ENCODE measurements around the gene NRIP1.

The NRIP1 gene

DNA sequence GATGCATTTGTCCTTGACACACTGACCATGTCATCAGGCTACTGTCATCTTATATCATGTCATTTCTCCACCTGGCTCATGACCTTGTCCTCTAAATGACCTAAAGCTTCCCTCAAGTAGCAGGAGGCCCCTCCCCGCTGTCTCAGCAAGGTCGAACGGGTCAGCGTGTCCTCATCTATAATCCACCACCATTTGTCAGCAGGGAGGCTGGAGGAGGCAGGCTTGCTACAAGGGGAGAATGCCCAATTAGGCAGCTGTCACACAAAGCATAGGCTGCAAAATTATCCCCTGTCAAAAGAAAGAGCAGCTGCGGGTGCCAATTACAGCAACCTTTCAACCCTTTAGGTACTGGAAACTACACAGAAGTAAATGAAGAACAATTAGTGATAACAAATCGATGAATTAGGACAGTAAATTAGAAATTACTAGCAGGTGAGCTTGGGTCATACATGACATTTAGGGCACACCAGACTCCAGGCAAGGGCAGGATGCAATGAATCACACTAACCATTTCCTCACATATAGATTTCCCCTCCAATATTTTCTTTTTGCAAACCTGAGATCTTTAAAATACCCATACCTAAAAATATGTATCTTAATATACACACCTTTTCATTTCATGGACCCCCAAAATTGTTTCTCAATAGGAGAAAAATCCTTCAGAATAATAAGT, 61.2 kb downstream of the NRIP1 start:
- no peak for DNase-seq

- no peak for DNase-seq
Measured at GRCh38 chr21:15001857-15002606, 62.8 kb downstream of the NRIP1 start.

GRCh38 chr21:15001113-15001512, 63.7 kb downstream of the NRIP1 start:
- DNase-seq = no peak

GRCh38 chr21:15000081-15000480, 64.7 kb downstream of the NRIP1 start:
- no peak for DNase-seq

GRCh38 chr21:14998784-14999183, 66.0 kb downstream of the NRIP1 start:
- no peak for DNase-seq

DNA sequence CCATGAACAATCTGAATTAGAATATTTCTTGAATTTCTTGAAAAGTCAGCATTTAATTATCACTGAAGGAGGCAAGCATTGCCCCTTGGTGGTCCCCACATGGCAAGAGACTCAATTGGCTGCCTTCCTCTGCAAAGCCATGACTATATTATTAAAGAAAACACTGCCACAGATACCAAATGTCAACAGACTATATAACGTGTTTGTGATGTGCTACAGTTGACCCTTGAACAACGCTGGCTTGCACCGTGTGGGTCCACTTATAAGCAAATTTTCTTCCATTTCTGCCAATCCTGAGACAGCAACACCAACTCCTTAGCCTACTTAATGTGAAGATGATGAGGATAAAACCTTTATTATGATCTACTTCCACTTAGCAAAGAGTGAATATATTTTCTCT, 66.5 kb downstream of the NRIP1 start:
- no peak for DNase-seq

DNA sequence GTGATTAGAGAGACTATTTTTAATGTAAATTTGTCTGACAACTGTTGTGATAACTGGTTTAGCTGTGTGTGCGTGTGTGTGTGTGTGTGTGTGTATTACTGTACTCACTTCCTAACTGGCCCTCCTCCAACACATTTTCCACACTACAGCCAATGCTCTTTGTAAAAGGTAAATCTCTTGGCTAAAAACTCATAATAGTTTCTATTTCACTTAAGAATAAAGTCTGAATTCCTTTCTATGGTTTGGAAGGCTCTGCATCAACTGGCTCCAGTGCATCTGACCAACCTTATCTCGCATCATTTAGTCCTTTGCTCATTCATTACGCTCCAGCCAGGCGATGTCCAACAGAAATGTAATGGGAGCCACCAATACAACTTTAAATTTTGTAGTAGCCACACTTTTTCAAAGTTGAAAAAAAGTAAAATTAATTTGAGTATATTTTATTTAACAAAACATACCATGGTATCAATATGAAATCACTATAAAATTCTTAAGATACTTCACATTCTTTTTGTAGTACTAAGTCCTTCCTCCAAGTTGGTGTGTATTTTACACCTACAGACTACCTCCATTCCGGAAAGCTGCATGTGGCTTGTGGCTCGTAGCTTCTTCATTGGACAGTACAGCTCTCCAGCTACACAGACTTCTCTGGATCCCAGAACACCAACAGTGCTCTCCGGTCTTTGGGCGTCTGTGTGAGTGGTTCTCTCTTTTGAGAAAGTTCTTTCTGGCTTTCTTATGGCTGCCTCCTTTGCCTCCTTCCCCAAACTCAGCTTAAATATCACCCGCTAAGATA, 68.9 kb downstream of the NRIP1 start:
- no peak for DNase-seq

- no peak for DNase-seq
Measured at GRCh38 chr21:14995226-14995625, 69.6 kb downstream of the NRIP1 start.

GRCh38 chr21:14993115-14993514, 71.7 kb downstream of the NRIP1 start:
- DNase-seq = no peak

DNA sequence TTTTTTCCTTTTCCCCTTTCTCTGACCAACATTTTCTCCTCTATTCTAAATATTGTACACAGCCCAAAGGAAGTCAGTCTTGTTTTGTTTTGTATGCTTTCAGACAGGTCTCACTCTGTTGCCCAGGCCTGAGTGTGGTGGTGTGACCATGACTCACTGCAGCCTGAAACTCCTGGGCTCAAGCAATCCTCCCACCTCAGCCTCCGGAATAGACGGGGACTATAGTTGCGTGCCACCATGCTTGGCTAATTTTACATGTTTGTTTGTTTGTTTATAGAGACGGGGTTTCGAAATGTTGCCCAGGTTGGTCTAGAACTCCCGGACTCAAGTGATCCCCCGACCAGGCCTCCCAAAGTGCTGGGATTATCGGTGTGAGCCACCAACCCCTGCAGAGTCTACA, 72.8 kb downstream of the NRIP1 start:
- DNase-seq = no peak

DNA sequence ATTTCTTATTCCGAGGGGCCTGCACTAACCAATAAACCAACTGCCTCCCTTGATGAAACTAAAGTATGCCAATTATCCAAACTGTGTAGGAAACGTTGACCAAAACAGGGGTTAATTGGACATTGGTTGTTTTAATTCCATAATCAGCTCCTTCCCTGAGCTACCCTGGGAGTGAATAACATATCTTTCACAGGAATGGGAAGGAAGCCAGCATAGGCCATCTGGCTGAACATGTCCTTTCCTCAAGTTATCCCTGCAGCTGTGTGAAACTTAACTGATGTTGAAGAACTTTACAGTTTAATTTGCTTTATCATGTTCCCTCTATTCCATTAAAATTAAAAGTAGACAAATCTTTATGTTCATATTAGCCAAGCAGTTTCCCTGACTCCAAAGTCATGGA, 75.4 kb downstream of the NRIP1 start:
- no peak for DNase-seq

GRCh38 chr21:14988760-14989159, 76.0 kb downstream of the NRIP1 start:
- DNase-seq = no peak

DNA sequence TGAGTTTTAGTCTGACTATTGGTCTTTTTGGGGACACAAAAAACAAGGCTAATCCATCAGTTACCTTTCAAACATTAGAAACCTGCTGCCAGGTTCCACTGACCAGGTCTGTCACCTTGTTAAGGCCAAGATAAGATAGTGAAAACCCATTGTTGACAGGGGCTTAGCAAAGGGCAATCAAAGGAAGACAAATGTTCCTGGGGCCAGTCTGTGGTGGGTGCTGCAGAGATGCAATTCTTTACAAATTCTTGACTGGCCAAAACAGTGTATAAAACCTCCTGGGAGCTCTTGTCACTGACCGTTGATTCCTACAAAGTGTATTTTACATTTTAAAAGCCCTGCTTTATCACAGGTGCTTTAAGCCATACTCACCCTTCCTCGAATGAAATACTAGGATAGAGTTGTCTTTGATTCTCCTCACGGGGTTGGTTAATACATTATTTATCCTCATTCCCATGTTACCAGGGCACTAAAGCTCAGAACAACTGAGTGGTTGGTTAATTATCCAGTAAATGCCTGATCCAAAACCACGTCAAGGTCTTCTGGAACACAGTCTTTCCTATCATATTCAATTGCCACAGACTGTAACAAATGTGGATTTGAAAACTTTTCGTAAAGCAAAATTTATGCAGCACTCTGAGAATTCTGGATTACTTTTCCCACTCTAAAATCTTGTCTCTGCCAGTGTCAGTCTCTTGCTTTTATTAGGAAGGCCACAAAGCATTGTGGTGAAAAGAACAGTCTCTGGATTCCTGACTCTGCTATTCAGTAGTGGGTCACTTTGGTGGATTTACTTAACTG, 77.2 kb downstream of the NRIP1 start:
- DNase-seq = no peak

- no peak for DNase-seq
Measured at GRCh38 chr21:14985306-14985705, 79.5 kb downstream of the NRIP1 start.

DNA sequence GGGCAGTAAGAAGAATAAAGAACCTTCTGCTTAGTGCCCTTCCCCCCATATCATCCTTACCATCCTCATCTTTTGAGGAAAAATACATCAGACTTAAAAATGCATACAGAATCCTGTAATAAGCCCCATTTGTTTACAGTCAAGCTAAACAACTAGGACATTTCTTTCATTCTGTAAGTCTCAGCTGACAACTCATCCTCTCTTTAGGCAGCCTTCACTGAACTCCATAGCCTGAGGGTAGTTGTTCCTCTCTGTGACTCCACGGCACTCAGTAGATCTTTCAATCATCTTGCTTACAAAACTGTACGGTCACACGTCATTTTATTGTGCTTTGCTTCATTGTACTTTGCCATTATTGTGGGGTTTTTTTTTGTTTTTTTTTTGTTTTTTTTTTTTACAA, 82.5 kb downstream of the NRIP1 start:
- DNase-seq = no peak

GRCh38 chr21:14981246-14981645, 83.6 kb downstream of the NRIP1 start:
- DNase-seq = no peak

- DNase-seq = no peak
Measured at GRCh38 chr21:14979264-14979663, 85.5 kb downstream of the NRIP1 start.

GRCh38 chr21:14977814-14978213, 87.0 kb downstream of the NRIP1 start:
- DNase-seq = no peak

GRCh38 chr21:14975136-14975919, 89.5 kb downstream of the NRIP1 start:
- no peak for DNase-seq

DNA sequence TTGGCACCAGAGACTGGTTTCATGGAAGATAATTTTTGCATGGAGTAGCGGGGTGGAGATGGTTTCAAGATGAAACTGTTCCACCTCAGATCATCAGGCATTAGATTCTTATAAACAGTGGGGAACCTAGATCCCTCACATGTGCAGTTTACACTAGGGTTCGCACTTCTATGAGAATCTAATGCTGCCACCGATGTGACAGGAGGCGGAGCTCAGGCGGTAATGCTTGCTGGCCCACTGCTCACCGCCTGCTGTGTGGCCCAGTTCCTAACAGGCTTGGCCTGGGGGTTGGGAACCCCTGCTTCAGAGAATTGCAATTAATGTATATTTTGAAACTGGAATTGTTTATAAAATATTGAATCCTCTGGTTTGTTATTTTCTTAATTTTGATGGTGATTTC, 92.1 kb downstream of the NRIP1 start:
- DNase-seq = no peak

GRCh38 chr21:14968821-14969220, 96.0 kb downstream of the NRIP1 start:
- no peak for DNase-seq

DNA sequence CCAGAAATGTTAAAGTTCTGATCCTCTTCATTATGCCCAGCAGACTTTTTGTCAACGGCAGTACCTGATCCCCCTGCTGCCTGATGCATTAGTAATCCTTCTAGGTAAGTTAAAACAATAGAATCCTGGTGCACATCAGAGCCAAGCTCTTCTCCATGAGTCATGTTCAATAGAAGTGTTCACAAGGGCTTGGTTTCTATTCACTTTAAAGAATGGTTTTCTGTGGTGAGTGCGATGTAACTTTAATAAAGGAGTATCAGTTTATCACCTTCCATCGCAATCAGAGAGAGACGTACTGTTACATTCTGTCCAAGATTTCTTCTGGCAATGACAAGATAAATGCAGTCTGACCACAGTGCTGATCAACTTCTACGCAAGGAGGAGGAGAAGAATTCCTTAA, 96.8 kb downstream of the NRIP1 start:
- DNase-seq = no peak
